Activated naive CD8-positive, alpha-beta T cell treated with anti-CD3 and anti-CD28 coated beads, Interleukin-2, amount 50 U/mL, for 16 hours (primary cell): ENCODE data around the gene PLTP.
"Not testable (repeated sequence)": the region's sequence is repeated elsewhere in the genome, so short reads cannot be mapped to it uniquely, and the experiment has no call there.

Source experiments
- DNase-seq: peaks from one replicate; pipeline ENCODE4 v3.0.0-alpha.2; 2020; ENCODE audit warnings: low read depth, low spot score

PLTP gene

DNA sequence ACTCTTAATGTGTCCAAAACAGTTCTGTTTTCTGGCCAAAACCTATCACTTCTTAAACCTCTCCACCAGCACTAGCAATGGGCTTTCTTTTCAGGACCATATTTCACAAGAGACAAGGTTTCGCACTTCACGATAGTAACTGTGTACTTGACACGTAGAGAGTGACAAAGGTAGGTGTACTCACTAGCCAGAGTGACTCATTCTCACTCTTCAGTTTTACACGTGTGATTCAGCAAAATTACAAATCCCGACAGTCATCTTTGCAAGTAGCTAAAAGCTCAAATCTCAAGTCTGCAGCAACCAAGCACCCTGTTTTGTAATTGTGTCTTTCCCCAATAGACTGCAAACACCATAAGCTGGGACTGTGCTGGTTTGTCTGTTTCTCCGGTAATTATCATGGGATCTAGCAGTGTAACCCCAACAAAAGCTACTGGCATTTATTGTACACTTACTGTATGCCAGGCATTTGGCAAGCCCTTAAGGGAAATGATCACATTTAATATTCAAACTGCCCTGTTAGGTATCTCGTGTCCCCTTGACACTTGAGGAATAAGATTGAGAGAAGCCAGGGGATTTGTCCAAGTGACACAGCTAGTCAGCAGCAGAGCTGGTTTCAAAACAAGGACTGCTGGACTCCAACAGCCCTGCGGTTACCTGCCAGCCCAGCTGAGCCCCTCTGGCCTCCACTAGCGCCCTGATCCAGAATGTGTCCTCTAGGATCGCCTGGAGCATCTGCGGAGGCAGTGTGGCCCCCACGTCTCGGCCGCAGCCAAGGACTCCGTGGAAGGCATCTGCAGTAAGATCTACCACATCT, 32.4 kb upstream of the PLTP start:
- DNase-seq, result no peak

DNA sequence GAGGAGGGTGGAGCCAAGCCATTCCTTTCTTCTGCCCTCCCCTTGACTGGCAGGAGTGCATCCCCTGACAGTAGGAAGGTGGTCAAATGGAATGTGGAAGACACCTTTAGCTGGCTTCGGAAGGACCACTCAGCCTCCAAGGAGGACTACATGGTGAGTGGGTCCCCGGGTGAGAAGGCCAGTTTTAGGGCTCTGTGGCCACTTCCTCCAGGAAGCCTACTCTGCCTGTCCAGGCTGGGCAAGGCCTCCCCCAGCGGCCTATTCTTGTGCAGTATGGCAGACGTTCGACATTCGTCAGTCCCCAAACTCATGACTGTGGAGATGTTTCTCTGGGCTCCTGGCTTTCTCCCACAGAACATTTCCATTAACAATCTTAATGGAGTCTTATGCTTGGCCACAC, 31.7 kb upstream of the PLTP start:
- DNase-seq, result no peak

DNA sequence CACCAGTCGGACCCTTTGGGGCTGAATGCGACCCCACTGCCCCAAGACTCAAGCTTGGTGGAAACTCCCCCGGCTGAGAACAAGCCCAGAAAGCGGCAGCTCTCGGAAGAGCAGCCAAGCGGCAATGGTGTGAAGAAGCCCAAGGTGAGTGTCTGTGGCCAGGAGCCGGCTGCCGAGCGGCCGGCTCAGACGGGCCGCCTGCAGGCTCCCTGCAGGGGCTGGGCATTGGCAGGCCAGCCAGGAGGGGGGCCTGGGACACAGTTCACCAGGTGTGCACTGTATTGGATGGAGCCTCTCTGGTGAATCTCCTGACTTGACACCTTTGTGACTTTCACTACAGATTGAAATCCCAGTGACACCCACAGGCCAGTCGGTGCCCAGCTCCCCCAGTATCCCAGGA, 28.5 kb upstream of the PLTP start:
- DNase-seq, result no peak

DNA sequence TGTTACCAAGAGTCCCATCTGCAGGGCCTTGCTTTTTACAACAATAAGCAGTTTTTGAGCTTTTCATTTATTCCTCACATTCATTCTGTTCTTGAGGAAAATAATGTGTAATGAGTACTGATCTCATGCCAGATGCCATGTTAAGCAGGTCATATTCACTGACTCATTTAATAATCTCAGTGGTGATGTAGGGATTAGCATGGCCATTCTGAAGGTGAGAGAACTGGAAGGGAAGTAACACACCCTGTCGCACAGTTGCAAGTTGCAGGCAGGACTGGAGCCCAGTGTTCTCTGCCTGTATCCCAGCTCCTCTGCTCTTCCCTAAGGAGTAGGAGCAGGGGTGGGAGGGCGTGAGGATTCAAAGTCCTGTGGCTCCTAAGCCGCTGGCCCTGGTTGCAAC, 28.1 kb upstream of the PLTP start:
- no peak for DNase-seq

DNA sequence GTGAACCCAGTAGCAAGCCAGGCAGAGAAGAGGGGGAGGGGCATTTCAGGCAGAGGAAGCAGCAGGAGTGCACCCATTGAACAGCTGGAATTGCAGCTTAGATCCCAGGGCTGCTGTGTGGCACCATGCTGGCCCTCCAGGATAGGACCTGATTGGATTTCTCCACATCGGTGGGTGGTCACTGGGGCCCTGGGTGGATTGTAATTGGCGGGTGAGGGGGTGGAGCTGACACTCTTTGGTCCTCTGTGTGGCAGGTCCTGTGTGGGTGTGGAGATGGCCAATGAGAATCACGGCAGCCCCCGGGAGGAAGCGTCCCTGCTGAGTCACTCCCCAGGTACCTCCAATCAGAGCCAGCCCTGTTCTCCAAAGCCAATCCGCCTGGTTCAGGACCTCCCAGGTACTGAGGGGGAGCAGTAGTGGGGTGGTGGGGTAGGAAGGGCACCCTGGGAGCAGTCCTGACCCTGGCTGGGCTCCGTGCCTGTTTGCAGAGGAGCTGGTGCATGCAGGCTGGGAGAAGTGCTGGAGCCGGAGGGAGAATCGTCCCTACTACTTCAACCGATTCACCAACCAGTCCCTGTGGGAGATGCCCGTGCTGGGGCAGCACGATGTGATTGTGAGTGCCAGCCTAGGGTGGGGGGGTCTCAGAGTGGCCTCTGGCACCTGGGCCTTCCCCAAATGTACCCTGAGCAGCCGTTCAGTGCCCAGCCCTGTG, 26.9 kb upstream of the PLTP start:
- DNase-seq, result no peak

DNA sequence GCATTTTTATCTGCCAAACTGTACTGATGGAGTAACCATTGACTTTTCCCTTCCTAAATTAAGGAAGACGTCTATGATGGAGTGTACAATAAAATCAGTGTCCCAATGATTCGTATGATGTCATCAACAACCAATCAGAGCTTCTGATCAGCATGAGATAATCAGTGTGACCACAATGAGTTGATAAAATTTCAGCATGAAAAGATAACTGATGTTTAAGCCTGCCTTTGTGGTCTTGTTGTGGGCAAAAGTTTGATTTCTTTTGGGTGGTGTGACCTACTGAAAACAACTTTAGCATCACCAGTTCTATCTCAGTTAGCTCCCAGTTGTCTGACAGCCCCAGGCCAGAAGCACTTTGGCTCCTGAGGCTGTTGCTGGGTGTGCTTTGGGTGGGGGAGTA, 25.8 kb upstream of the PLTP start:
- no peak for DNase-seq

DNA sequence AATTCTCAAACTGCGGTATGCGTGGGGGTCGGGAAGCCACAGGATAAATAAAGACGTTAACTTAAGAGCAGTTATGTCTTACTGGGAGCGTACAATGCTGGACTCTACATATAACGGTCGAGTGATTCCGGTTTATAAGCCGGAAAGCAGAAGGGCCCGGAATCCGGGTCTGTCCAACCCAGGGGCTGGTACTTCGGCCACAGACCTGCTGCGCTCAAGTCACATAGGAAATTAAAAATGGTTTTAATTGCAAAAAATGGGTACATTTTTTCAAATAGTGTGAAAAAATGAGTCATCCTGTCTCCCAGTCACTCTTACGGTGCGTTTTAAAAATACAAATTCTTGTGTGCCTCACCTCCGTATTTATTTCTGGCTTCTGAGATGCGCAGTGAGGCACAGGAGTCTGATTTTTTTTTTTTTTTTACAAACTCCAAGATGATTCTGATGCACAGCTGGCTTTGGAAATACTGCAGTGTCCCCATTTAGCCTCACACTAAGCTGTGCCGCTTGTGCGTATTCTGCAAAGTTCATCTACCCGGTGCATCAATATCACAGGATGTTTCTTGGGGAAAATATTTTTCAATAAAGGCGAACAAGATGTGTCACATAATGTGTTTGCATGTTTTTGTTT, 23.6 kb upstream of the PLTP start:
- DNase-seq, result no peak

DNA sequence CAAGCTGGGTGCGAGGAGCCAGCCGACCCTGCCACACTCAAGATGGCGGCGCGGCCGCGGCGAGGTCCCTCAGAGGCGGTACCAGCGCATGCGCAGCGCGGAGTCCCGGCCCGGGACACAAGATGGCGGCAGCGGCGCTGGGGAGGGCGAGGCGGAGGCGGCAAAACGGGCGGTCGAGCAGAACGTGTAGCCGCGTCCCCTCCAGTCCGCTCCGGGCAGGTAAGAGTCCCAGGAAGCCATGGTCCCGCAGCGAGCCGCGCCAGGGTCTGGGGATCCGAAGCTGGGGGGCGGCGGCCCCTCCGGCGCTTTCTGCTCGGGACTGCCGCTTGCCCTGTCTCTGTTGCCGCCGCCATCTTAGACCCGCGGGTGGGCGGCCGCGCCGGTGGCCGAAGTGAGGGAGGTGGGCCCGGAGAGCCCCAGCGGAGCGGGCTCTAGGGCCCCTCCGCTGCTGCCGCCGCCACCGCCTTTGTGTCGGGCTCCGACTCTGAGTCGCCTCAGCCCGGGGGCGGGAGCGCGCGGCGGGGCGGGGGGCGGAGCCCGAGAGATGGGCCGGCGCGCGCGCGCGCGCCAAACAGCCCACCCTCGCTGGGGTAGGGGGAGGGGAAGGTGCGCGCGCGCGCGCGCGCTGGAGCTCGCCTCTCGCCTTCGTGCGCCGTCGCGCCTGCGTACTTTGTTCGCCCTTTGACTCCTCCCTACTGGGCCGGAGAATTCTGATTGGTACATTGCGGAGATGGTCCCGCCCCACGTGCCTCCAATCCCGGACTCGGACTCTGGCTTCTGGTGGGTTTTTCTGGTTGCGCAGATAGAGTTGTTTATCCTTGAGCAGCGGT, 22.8 kb upstream of the PLTP start, which contains the start of gene PCIF1:
PCIF1 (plus strand) TSS at position 98 of the 830 bp plus-strand sequence. CDS start 4,317 bp downstream, outside the sequence.
- DNase-seq, result peak; percentile 94

DNA sequence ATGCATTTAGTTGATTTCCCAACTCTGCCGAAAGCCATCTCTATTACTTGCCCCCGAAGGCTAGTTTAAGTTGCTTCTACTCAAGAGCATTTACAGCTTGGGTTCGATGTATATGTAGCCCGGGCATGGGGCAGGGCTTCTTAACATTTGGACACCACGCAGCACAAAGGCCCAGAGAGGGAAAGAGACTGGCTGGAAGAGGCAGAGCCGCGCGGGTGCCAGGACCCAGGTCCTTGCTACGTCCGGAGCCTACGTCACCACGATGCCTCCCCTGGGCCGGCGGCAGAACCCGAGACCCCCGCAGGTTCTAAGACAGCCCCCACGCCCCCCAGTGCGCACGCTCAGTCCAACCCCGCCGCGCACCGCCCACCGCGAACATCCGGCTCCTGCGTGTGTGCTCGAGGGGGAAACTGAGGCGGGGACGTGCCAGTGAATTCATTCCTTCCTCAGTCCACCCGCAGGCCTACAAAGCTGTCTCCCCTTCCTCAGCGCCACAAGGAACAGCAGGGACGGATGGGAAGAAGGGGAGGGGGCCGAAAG, 22.2 kb upstream of the PLTP start:
- no peak for DNase-seq

DNA sequence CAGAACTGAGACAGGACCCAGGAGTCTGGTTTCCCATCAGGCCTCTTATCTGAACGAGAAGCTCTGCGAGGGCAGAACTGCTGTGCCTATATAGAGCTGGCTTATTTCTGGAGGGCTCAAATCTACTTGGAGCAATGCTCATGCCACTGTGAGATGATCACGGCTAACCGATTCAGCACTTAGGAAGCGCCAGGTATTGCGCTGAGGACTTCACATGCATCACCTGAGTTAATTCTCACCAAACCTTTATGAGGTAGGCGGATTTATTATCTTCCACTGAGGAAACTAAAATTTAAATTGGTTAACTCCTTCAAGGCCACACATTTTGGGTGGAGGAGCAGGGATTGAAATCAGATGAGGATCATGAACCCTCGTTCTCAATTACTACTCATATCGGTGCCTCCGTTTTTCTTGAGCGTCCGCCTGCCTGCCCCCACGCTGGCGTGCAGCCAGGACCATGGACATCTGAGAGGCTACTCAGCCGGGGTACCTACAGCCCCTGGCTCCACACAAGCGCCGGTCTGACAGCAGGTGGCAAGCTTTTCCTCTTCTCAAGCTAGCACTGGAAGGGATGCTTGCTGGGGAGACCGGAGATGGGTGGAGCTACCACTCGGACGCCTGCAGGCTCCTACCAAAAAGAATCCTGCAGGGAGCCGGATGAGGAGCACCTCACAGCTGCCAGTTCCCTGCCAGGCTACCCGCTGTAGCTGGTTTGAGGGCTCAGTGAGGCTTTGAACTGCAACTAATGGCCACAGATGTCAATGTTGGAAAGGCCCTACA, 21.5 kb upstream of the PLTP start:
- no peak for DNase-seq

DNA sequence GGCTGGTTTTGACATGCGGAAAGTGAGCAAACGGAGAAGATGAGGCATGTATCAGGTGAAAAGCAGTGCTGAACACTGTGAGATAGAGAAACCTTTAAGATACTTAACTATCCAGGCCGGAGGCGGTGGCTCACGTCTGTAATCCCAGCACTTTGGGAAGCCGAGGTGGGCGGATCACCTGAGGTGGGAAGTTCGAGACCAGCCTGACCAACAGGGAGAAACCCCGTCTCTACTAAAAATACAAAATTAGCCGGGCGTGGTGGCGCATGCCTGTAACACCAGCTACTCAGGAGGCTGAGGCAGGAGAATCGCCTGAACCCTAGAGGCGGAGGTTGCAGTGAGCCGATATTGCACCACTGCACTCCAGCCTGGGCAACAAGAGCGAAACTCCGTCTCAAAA, 19.7 kb upstream of the PLTP start:
- DNase-seq, result not testable (repeated sequence)

DNA sequence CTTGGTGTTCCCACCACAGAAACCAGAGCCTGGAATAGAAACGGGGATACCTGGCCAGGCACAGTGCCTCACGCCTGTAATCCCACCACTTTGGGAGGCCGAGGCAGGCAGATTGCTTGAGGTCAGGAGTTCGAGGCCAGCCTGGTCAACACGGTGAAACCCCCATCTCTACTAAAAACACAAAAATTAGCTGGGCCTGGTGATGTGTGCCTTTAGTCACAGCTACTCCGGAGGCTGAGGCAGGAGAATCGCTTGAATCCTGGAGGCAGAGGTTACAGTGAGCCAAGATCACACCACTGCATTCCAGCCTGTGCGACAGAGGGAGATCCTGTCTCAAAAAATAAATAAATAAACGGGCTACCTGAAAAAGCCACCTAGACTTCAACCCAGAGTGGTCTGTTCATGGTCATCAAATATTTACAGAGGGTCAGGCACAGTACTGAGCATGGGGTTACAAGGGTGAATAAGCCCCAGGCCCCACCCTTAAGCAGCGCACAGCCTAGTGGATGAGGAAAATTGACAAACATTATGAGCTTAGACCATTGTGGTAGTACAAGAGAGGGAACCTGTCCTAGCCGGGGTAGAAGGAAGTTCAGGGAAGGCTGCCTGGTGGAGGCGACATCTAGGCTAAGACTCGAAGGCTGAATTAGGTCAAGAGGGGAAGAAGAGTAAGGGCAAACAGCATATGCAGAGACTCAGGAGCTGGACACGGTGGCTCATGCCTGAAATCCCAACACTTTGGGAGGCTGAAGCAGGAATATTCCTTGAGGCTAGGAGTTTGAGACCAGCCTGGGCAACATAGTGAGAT, 15.3 kb upstream of the PLTP start:
- no peak for DNase-seq

DNA sequence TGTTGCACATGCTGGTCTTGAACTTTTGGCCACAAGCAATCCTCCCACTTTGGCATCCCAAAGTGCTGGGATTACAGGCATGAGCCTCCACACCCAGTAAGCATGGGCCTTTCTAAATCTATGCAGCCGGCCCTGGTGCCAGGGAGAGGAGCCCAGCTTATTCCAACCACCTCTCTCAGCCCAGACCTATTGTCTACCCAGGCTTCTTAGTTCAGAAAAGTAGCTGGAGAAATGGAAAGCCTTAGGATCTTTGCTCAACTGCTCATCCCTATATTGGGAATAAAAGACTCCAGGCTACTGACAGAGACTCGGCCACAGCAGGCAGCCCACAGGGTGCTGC, 14.7 kb upstream of the PLTP start:
- DNase-seq, result no peak

DNA sequence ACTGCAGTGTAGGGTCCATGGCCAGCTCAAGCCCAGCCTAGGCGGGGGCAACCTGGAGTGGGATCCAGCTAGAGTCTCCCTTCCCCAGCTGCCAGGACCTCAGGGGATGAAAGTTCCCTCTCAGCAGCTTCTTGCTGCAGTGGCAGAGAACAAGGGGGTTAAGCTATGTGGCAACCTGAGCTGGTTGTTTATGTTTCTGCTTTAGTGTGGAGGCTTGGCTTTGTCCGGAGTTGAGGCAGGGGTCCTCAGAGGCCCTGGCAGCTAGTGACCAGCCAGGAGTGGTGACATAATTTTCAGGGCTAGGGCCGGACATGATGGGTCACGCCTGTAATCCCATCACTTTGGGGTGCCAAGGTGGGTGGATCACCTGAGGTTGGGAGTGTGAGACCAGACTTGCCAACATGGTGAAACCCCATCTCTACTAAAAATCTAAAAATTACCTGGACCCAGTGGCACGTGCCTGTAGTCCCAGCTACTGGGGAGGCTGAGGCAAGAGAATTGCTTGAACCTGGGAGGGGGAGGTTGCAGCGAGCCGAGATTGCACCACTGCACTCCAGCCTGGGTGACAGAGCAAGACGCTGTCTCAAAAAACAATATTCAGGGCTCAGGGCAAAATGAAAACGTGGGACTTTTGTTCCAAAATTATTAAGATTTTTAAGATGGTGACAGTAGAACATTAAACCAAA, 14.0 kb upstream of the PLTP start:
- DNase-seq, result no peak

DNA sequence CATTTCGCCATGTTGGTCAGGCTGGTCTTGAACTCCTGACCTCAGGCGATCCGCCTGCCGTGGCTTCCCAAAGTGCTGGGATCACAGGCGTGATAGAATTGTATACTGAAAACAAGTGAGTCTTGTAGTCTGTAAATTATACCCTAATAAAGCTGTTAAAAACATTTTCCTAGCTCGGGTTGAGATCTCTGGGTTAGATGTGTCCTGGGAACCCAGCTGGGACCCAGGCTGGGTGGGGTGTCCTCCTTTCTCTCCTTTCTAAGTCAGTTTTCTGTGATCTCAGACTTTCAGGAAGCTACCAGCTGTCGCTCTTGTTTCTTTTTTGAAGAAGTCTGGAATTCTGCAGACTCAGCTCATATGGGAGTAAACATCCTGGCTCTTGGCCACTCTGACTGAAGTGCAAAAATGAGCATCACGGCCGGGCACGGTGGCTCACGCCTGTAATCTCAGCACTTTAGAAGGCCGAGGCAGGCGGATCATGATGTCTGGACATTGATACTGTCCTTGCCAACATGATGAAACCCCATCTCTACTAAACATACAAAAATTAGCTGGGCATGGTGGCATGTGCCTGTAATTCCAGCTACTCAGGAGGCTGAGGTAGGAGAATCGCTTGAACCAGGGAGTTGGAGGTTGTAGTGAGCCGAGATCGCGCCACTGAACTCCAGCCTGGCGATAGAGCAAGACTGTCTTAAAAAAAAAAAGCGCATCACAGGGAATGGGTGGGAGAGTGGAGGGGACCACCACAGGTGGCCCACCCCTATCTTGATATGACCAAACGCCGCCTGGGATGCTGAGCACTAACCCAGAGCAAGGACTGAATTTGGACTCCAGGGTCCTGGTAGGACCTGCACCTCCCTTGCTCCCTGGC, 12.7 kb upstream of the PLTP start:
- DNase-seq, result no peak

DNA sequence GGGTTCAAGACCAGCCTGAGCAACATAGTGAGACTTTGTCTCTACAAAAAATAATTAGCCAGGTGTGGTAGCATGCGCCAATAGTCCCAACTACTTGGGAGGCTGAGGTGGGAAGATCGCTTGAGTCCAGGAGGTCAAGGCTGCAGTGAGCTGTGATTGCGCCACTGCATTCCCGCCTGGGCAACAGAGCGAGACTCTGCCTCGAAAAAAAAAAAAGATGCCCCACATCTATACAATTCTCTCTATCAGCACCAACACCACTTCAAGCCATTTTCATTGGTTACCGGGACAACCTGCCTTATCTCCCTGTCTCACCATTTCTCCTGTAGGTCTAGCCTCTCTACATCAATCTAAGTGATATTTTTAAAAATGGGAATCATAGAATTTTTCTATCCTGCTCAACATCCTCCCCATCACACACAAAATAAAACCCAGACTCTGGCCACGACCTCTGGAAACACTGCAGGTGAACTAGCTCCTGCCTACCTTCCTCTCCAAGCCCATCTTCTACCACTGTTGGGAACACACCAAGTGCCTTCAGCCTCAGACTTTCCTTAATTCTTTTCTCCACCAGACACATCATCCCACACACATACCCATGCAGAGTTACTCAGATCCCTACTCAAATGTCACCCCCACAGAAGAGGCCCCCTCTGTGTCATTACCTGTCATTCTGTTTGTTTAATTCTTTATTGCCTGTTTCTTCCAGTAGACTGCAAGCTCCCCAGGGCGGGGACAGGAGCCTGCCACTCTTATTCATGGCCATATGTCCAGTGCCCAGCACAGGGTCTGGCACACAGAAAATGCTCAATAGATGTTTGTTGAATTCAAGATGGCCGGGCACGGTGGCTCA, 9.6 kb upstream of the PLTP start:
- no peak for DNase-seq
